ENCODE measurements around the gene PRR35. TPM values are rescaled to one million over a fixed set of nuclear protein-coding genes. Genes with fewer than 3 reads are reported as not detected.

Gene PRR35
- total and polyA plus RNA-seq, 8 donors, result not detected

DNA sequence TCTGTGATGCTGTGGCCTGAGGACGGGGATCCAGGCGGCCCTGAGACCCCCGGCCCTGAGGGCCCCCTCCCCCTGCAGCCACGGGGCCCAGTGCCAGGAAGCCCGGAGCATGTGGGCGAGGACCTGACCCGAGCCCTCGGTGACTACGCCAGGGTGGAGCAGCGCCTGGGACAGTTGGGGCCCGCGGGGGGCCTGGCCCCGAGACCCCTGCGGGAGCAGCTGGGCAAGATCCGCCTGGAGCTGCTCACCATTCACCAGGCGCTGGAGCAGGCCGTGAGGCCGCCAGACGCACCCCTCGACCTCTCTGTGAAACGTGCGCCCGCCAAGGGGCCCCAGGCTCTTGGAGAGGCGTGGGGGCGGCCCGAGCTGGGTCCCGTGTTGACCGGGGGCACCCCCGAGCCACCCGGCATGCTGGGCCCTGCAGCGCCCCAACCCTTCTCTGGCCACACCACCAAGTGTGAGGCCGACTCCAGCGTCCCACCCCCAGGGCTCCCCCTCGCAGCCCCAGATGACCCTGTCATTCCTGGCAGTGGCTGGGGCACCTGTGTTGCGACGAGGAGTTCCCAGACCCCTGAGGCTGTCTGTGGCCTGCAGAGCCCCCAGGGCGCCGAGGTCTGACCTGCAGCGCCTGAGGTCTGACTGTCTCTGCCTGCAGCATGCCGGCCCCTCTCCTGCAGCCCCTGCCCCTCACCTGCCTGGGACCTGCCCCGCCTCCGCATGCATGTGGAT, 4.7 kb downstream of the PRR35 start:
- no peak for DNase-seq
- H3K4me1 ChIP-seq, result peaks cover 43 to 59% (median 51%) of the 10 kb centered on the region in 4 donors
- no peak overlapping the region for H3K27ac ChIP-seq
- no peaks in the 10 kb centered on the region for H3K9me3 ChIP-seq
- intact Hi-C loops (cut with DNase I; ENCODE audit: low total_unique reads), result no loop called here
- H3K4me3 ChIP-seq, result no peak overlapping the region
- no peaks in the 10 kb centered on the region for H3K36me3 ChIP-seq
- TF ChIP-seq, protein P1, sequence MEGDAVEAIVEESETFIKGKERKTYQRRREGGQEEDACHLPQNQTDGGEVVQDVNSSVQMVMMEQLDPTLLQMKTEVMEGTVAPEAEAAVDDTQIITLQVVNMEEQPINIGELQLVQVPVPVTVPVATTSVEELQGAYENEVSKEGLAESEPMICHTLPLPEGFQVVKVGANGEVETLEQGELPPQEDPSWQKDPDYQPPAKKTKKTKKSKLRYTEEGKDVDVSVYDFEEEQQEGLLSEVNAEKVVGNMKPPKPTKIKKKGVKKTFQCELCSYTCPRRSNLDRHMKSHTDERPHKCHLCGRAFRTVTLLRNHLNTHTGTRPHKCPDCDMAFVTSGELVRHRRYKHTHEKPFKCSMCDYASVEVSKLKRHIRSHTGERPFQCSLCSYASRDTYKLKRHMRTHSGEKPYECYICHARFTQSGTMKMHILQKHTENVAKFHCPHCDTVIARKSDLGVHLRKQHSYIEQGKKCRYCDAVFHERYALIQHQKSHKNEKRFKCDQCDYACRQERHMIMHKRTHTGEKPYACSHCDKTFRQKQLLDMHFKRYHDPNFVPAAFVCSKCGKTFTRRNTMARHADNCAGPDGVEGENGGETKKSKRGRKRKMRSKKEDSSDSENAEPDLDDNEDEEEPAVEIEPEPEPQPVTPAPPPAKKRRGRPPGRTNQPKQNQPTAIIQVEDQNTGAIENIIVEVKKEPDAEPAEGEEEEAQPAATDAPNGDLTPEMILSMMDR (IDR thresholded peaks at IDR 0.05), result no peak
- TF ChIP-seq POLR2A (IDR thresholded peaks at IDR 0.05) (no peak), EP300 (IDR thresholded peaks at IDR 0.05) (no peak), POLR2AphosphoS5 (IDR thresholded peaks at IDR 0.05) (no peak)
- H3K27me3 ChIP-seq, result peaks cover 14 to 48% (median 24%) of the 10 kb centered on the region in 3 donors
- 81 to 95% (median 86%) methylated on average over 8 to 42 of the region's 42 CpGs for WGBS, 5 donors

- WGBS, 5 donors, result 38 to 60% (median 45%) methylated on average over 11 to 35 of the region's 35 CpGs
- no peak for TF ChIP-seq EP300 (IDR thresholded peaks at IDR 0.05)
- no peak for TF ChIP-seq POLR2A (IDR thresholded peaks at IDR 0.05)
- TF ChIP-seq POLR2AphosphoS5 (IDR thresholded peaks at IDR 0.05), result no peak
- TF ChIP-seq, protein P1 (IDR thresholded peaks at IDR 0.05), result no peak
- DNase-seq, result peak in 1 of 2 donors; percentile 74
- Histone ChIP-seq H3K4me1 (peaks cover 42 to 60% (median 52%) of the 10 kb centered on the region in 4 donors), H3K27ac (peak overlapping the region in 2 of 5 donors; percentile 47 to 50), H3K36me3 (no peaks in the 10 kb centered on the region), H3K9me3 (no peaks in the 10 kb centered on the region), H3K4me3 (peak overlapping the region in 1 of 4 donors; percentile 31), H3K27me3 (peaks cover 8 to 40% (median 15%) of the 10 kb centered on the region in 3 donors)
- intact Hi-C loops (cut with DNase I; ENCODE audit: low total_unique reads), result no loop called here
These were observed 5.5 kb downstream of the PRR35 start for GRCh38 chr16:565419-566330.

DNA sequence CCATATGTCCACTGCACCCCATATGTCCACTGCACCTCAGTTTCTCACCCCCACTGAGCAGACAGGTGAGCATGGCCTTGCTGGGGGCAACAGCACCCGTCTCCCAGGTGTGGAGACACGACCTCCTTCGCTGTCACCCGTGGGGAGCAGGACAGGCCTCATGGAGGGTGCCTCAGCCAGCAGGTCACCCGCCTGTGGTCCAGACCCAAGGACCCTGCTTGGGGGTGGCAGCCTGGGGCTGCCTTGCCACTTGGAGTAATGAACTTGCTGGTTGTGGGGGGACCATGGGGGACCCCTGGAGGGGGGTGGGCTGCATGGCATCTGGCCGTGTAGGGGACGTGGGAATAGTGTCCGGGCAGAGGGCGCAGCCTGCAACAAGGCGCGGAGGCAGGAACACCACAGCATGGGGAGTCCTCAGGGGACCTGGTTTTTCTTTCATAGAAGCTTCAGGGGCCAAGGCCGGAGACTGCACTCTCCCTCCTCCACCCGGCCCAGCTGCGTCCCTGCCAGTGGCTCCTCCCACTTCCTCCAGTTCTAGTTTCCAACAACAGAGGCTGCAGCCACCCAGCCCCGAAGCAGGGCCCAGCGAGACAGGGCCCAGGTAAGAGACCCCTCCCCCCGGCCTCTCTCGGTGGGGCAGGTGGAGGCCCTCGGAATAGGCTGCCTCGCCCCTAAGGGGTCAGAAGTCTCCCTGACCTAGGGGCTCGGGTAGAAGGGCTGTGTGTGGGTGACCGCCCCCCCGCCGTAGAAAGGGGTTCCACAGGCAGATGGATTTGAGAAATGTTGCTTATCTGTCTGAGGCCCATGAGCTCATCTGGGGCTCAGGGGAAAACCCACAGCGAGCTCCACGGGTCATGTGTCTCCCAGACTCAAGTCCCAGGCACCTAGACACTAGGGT, 6.5 kb downstream of the PRR35 start, which contains the start of gene NHLRC4:
Gene NHLRC4, plus strand, starts transcription at position 531 of the 898 bp plus-strand sequence. CDS start 1,043 bp downstream, outside the sequence.
- TF ChIP-seq POLR2AphosphoS5 (IDR thresholded peaks at IDR 0.05) (no peak), POLR2A (IDR thresholded peaks at IDR 0.05) (no peak), EP300 (IDR thresholded peaks at IDR 0.05) (no peak)
- TF ChIP-seq, protein P1 (IDR thresholded peaks at IDR 0.05), result no peak
- H3K4me1 ChIP-seq, result peaks cover 44 to 62% (median 57%) of the 10 kb centered on the region in 4 donors
- H3K36me3 ChIP-seq, result no peaks in the 10 kb centered on the region
- H3K27ac ChIP-seq, result peak within 1 kb of the TSS in 3 of 5 donors; percentile 29 to 50 (median 47)
- no peaks in the 10 kb centered on the region for H3K9me3 ChIP-seq
- WGBS, 5 donors, result 26 to 39% (median 34%) methylated on average over 7 to 26 of the region's 26 CpGs
- H3K4me3 ChIP-seq, result peak within 1 kb of the TSS; percentile 23 to 31 (median 28)
- H3K27me3 ChIP-seq, result peaks cover 0 to 29% (median 5%) of the 10 kb centered on the region in 3 donors
- peak; percentile 69 to 91 for DNase-seq
- intact Hi-C loops (cut with DNase I; ENCODE audit: low total_unique reads), result no loop called here

All from stomach (tissue), 9 donors.